K562 (cell line): ENCODE measurements around the gene TMEM92.

Source experiments
- EP300 ChIP-seq: IDR thresholded peaks from 2 replicates; pipeline ENCODE4 v1.6.1; 2012; ENCODE audit warnings: low read length, improper control_type of control experiment
- NFE2L1 ChIP-seq: fragments of 450-650 bp; IDR thresholded peaks from 2 replicates; pipeline ENCODE4 v1.6.1; 2016; ENCODE audit warnings: missing genetic modification characterization, low read depth, mild to moderate bottlenecking, missing compliant biosample characterization, moderate library complexity, borderline replicate concordance
- RBM25 ChIP-seq: fragments of 200-400 bp; formaldehyde crosslinking; IDR thresholded peaks from 2 replicates; pipeline ENCODE4 v1.6.1; 2018; ENCODE audit warnings: low read length, low read depth, moderate library complexity; ENCODE audit not compliant: severe bottlenecking

- no peak for TF ChIP-seq RBM25
- TF ChIP-seq NFE2L1 (tag): no peak
- TF ChIP-seq EP300: no peak
Observed at GRCh38 chr17:50322271-50322670, 48.0 kb downstream of the TMEM92 start.
